HL-60 (cell line): ENCODE data around the gene ATRN.

Source experiments
- DNase-seq, 2 experiments: peaks; one replicate each; pipeline ENCODE4 v3.0.0-alpha.2; 2010 to 2020; ENCODE audit warnings: low read depth in 1 of 2, low spot score in 1 of 2
- H3K27ac ChIP-seq: fragments of 250-450 bp; sonication (Bioruptor Pico); replicated peaks from 2 replicates; pipeline ENCODE4 v1.5.1; 2020; ENCODE audit warnings: mild to moderate bottlenecking, moderate library complexity
- H3K27me3 ChIP-seq: fragments of 250-450 bp; sonication (Bioruptor Pico); 2 replicates; pipeline ENCODE4 v1.5.1; 2021; ENCODE audit warnings: mild to moderate bottlenecking, moderate library complexity; ENCODE audit not compliant: insufficient read depth, poor library complexity, severe bottlenecking
- H3K4me3 ChIP-seq: replicated peaks from 2 replicates; pipeline ENCODE4 v1.5.1; 2011; ENCODE audit warnings: mild to moderate bottlenecking, control low read depth, low read length; ENCODE audit not compliant: insufficient read depth
- CTCF ChIP-seq: IDR thresholded peaks from one replicate; pipeline ENCODE4 v1.5.1; 2011; ENCODE audit warnings: low read length, control low read depth, inconsistent platforms; ENCODE audit not compliant: insufficient read depth
- GABPA ChIP-seq: IDR thresholded peaks from 2 replicates; pipeline ENCODE4 v1.6.1; 2012; ENCODE audit warnings: low read depth
- POLR2AphosphoS5 ChIP-seq: IDR thresholded peaks from 2 replicates; pipeline ENCODE4 v1.6.1; 2012; ENCODE audit warnings: low read depth
- REST ChIP-seq: IDR thresholded peaks from 2 replicates; pipeline ENCODE4 v1.6.1; 2012; ENCODE audit warnings: low read depth; ENCODE audit not compliant: insufficient replicate concordance
- SPI1 ChIP-seq: IDR thresholded peaks from 2 replicates; pipeline ENCODE4 v1.6.1; 2012; ENCODE audit warnings: low read depth, mild to moderate bottlenecking, borderline replicate concordance

Gene ATRN

DNA sequence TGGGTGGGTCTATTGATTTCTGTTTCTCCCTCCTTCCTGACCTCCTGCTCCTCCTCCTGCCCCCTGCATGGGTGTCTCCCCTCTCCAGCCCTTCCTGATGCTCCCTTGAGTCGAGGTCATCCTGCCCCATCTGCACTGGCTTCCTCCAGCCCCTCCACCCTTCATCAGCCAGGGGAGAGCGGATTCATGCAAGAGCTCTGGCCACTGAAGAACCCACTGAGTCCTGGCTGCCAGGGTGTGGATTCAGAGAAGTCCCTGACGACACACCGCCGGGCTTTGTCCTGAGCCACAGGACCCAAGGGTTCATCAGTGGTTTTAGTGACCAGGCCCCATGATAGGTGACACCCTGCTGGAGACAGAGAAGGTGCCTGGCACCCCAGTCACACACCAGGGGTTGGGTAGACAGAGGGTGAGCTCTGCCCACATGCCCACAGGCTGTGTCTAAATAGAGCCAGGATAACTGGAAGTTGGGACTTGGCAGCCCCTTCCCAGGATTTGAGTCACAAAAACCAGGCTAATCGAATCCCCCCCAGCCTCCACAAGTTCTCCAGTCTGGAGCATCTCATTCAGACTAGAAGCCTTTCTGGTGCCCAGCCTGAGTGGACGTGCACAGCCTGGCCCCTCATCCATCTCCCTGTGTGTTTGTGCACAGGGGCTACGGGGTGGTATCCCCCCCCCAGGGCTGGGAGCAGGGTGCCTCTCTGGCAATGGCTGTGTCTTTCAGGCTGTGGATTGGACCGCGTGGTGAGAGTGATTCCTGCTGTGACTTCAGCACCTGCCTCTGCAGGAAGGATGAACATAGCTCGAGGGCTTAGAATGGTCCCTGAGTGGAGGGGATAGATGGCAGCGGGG lies 191.2 kb downstream of the ATRN start:
- no peak for DNase-seq

DNA sequence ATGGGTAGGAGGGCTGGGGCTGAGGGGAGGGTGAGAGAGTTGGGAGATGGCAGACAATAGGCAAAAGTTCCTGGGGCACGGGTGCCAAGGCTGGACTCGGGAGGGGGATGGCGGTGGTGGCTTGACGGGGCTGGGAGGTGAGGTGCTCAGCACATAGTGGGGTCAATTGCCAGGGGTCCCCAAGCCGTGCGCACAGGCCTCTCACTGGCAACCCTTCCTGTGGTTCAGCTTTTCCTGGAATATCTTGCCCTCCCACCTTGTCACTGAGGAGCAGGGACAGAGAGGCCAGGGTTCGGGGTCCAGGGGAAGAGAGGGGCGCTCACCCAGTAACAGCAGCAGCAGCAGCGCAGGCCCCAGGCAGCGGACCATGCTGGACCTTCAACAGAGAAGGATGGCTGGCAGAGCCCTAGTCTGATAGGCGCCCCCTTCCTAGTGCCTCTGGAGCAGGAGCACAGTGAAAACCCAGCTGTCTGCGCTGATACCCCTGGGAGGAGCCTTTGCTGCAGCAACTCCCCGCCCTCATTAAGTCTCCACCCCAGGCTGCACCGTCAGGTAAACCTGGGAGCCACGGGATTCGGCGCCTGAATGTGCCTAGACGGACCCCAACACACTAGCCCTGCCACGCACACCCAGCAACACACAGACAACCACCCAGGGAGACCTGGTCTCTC lies 192.3 kb downstream of the ATRN start, which contains the start of gene GFRA4:
Gene GFRA4 (minus strand): TSS at position 369 of the 671 bp plus-strand sequence. CDS start 0 bp downstream, at position 369.
- H3K27ac ChIP-seq, result no peak within 1 kb of the TSS
- no peak for TF ChIP-seq SPI1
- H3K4me3 ChIP-seq, result no peak within 1 kb of the TSS
- DNase-seq, result no peak
- H3K27me3 ChIP-seq, result peaks cover 34% of the 10 kb centered on the region

More for the DNA sequence above, 191.2 kb downstream of the ATRN start:
- no peak overlapping the region for H3K4me3 ChIP-seq
- H3K27ac ChIP-seq, result no peak overlapping the region
- H3K27me3 ChIP-seq, result peaks cover 34% of the 10 kb centered on the region
- TF ChIP-seq SPI1 (no peak), REST (no peak), CTCF (no peak), GABPA (no peak), POLR2AphosphoS5 (no peak)

DNA sequence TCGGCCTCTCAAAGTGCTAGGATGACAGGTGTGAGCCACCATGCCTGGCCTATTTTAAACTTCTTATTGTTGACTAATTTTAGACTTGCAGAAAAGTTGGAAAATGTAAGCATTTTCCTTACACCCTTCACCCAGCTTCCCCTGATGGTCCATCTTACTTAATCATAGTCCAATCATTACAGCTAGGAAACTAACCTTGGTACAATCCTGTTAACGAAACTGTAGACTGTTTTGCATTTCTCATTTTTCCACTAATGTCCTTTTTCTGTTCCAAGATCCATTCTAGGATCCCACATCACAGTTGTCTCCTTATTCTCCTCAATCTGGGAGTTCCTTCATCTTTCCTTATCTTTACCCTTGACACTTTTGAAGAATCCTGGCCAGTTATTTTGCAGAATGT lies 193.0 kb downstream of the ATRN start:
- no peak for TF ChIP-seq SPI1
- no peak for TF ChIP-seq GABPA
- no peak for DNase-seq
- Histone ChIP-seq H3K27ac (no peak overlapping the region), H3K27me3 (peaks cover 34% of the 10 kb centered on the region), H3K4me3 (no peak overlapping the region)

DNA sequence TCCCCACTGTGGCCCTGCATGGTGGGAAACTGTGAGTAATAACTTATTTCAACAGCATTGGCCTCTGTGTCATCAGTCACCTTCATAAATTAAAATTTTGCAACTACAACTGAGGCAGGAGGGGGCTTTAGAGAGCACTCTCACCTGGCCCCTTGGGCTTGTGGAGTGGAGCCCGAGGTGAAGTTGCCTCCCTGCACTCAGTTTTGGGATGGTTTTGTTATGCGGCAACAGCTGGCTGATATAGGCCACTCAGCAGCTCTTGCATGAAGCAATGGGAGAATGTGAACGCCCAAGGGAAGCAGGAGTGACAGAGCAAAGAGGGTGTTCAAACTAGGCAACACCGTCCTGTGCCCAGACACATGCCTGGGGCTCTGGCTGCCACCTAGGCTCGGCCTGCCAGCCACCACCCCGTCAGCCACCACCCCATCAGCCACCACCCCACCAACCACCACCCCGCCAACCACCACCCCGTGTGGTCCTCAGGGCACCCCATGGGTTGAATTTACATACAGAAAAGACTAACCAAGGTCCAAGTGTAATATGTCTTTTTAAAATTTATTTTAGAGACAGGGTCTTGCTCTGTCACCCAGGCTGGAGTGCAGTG lies 196.7 kb downstream of the ATRN start:
- TF ChIP-seq GABPA, result no peak
- TF ChIP-seq SPI1, result no peak
- no peak for TF ChIP-seq POLR2AphosphoS5
- TF ChIP-seq CTCF, result no peak
- no peak for TF ChIP-seq REST
- no peak for DNase-seq
- H3K4me3 ChIP-seq, result no peak overlapping the region

More for the DNA sequence above, 196.7 kb downstream of the ATRN start:
- Histone ChIP-seq H3K27me3 (peaks cover 31% of the 10 kb centered on the region), H3K27ac (no peak overlapping the region)
